Lower leg skin (tissue), 4 donors: ENCODE data around the gene HOXA9. TPM values are rescaled to one million over a fixed set of nuclear protein-coding genes. Genes with fewer than 3 reads are reported as not detected.
A peak's percentile ranks its signal among the peaks of the same experiment; 100 is the strongest.

Experiments used
- DNase-seq, 2 donors: peaks; one replicate each; pipeline ENCODE4 v3.0.0-alpha.2; 2019; ENCODE audit warnings: low spot score in 2 of 2
- H3K4me3 ChIP-seq: fragments of 200-600 bp; sonication (generic); 2 replicates; pipeline ENCODE4 v1.5.1; 2017; ENCODE audit warnings: mild to moderate bottlenecking, low read depth; ENCODE audit not compliant: poor library complexity, severe bottlenecking
- CTCF ChIP-seq, 3 donors: fragments of 450-650 bp; IDR thresholded peaks; one replicate each; pipeline ENCODE4 v1.5.1; 2016; ENCODE audit warnings: antibody characterized with exemption in 3 of 3, mild to moderate bottlenecking in 3 of 3, moderate library complexity in 2 of 3
- POLR2A ChIP-seq, 2 donors: fragments of 450-650 bp; IDR thresholded peaks; one replicate each; pipeline ENCODE4 v1.6.1; 2016 to 2017; ENCODE audit warnings: antibody characterized with exemption in 2 of 2, mild to moderate bottlenecking in 1 of 2, moderate library complexity in 1 of 2
- WGBS, 2 donors: methylation state at CpG; one replicate each; pipeline ENCODE4 v1.1.5; 2018; 5-methylcytosine and 5-hydroxymethylcytosine counted together
- intact Hi-C: fragments of 100-400 bp; cut with DNase I; formaldehyde crosslinking; loops from one replicate; pipeline ENCODE4 v1.15.0; 2023; ENCODE audit warnings: low total_unique reads
- total RNA-seq, 4 donors: library from RNA; depleted of rRNA; stranded (reverse); fragments of >200 nt; gene quantifications; one replicate each; pipeline ENCODE4 v1.1.0, GENCODE V29; 2016

The HOXA9 gene
- total RNA-seq, 4 donors from 2014 or later, result 43.1 to 50.1 (median 46.9) TPM

GRCh38 chr7:27160546-27161213, 4.7 kb downstream of the HOXA9 start:
- intact Hi-C loops, result loop anchor here (5.0 to 10.0 kb wide), 2 partner anchors 793 to 956 kb away; partner anchors contain the start of genes CBX3 and HNRNPA2B1
- peak; percentile 90 to 99 for DNase-seq
- peak overlapping the region; percentile 44 for H3K4me3 ChIP-seq
- TF ChIP-seq CTCF (IDR thresholded peaks at IDR 0.05) (peak in 2 of 3 donors; percentile 50 to 99), POLR2A (IDR thresholded peaks at IDR 0.05) (no peak)
- WGBS, 2 donors, result 3% methylated on average over 26 to 38 of the region's 54 CpGs

GRCh38 chr7:27160145-27160545, 5.2 kb downstream of the HOXA9 start:
- intact Hi-C loops, result loop anchor here (5.0 to 10.0 kb wide), 2 partner anchors 793 to 955 kb away; partner anchors contain the start of genes CBX3 and HNRNPA2B1
- 47 to 50% methylated on average over 21 to 23 of the region's 23 CpGs for WGBS, 2 donors
- peak in 1 of 2 donors; percentile 87 for DNase-seq
- no peak overlapping the region for H3K4me3 ChIP-seq
- TF ChIP-seq CTCF (IDR thresholded peaks at IDR 0.05) (no peak), POLR2A (IDR thresholded peaks at IDR 0.05) (no peak)

- TF ChIP-seq POLR2A (IDR thresholded peaks at IDR 0.05), result no peak
- TF ChIP-seq CTCF (IDR thresholded peaks at IDR 0.05), result no peak
- intact Hi-C loops, result loop anchor here (5.0 to 10.0 kb wide), 2 partner anchors 792 to 955 kb away; partner anchors contain the start of genes CBX3 and HNRNPA2B1
- WGBS, 2 donors, result 53 to 56% methylated on average over 27 of the region's 27 CpGs
- peak in 1 of 2 donors; percentile 83 for DNase-seq
- no peak overlapping the region for H3K4me3 ChIP-seq
These were observed 5.8 kb downstream of the HOXA9 start for GRCh38 chr7:27159266-27160144.

- DNase-seq, result peak in 1 of 2 donors; percentile 87
- WGBS, 2 donors, result 37 to 58% methylated on average over 30 to 35 of the region's 35 CpGs
- no peak overlapping the region for H3K4me3 ChIP-seq
- TF ChIP-seq POLR2A (IDR thresholded peaks at IDR 0.05), result no peak
- TF ChIP-seq CTCF (IDR thresholded peaks at IDR 0.05), result no peak
- intact Hi-C loops, result no loop called here
These were observed 6.7 kb downstream of the HOXA9 start for GRCh38 chr7:27158436-27159265.

- H3K4me3 ChIP-seq, result no peak overlapping the region
- WGBS, 2 donors, result 56 to 71% methylated on average over 30 of the region's 30 CpGs
- TF ChIP-seq POLR2A (IDR thresholded peaks at IDR 0.05) (no peak), CTCF (IDR thresholded peaks at IDR 0.05) (no peak)
- intact Hi-C loops, result no loop called here
- DNase-seq, result peak; percentile 14 to 85
These were observed 7.5 kb downstream of the HOXA9 start for GRCh38 chr7:27157702-27158431.
